GM12873 (cell line): ENCODE data around the gene FAM204A.

Experiments used
- TF ChIP-seq, protein P1 (sequence below): IDR thresholded peaks from 2 replicates; pipeline ENCODE4 v1.5.1; 2012; ENCODE audit warnings: low read depth, mild to moderate bottlenecking, moderate library complexity, low read length, control low read depth; ENCODE audit not compliant: insufficient read depth; ENCODE audit errors: missing control alignments

Gene FAM204A

DNA sequence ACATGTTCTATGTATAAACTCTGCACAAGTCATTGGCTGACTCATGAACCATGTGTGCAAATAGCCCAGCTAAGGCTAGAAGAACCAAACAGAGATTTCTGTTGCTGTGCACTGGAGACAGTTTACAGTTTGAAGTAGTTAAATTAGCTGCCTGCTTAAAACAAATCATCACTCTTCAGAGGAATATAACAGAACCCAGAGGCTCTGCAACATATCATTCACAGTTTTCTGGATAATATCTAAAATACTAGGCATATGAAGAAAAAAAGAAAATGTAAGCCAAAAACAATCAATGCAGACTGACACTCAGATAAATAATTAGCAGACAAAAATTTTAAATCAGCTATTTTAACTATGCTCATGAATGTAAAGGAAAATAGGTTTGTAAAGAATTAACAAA is 23.6 kb upstream of the FAM204A start:
- TF ChIP-seq, protein P1, sequence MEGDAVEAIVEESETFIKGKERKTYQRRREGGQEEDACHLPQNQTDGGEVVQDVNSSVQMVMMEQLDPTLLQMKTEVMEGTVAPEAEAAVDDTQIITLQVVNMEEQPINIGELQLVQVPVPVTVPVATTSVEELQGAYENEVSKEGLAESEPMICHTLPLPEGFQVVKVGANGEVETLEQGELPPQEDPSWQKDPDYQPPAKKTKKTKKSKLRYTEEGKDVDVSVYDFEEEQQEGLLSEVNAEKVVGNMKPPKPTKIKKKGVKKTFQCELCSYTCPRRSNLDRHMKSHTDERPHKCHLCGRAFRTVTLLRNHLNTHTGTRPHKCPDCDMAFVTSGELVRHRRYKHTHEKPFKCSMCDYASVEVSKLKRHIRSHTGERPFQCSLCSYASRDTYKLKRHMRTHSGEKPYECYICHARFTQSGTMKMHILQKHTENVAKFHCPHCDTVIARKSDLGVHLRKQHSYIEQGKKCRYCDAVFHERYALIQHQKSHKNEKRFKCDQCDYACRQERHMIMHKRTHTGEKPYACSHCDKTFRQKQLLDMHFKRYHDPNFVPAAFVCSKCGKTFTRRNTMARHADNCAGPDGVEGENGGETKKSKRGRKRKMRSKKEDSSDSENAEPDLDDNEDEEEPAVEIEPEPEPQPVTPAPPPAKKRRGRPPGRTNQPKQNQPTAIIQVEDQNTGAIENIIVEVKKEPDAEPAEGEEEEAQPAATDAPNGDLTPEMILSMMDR: no peak

DNA sequence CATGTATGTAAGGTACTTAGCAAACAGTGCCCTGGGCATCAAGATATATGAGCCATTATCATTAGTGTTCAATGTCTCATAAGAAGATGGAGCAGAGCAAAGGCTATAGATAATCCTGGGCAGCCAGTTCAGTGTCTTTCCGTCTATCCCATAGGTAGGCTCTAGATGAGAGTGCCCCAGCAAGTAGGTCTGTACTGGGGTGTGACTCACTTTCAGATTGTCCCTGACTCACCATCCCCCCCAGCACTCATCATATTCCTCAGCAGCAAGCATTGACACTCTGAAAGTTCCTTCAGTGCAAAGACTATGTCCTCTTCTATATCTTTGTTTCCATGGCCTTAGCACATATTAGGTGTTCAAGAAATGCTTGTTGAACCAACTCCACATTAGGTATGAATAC is 20.0 kb upstream of the FAM204A start:
- TF ChIP-seq, protein P1: no peak

- TF ChIP-seq, protein P1: no peak
These were observed 16.2 kb upstream of the FAM204A start for GRCh38 chr10:118358327-118358726.

DNA sequence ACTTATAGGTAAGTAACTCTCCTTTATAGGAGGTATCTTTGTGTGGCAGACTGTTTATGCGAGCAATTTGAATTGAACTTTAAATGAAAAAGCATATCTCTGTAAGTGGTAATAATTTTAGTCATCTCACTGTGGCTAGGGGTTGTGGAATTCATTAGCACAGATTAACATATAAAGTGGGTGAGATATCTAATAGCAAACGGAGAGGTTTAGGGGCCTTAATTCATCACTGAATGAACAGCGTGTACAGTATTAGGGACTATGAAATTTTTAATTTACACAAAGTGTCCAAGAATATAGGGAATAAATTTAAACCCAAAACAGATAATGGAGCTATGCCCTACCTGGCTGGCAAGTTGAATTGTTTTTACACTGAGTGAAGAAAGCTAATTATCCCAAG is 15.7 kb upstream of the FAM204A start:
- TF ChIP-seq, protein P1: no peak

- TF ChIP-seq, protein P1: no peak
These were observed 14.5 kb upstream of the FAM204A start for GRCh38 chr10:118356628-118357027.

GRCh38 chr10:118355234-118355633 is 13.1 kb upstream of the FAM204A start:
- TF ChIP-seq, protein P1: no peak

GRCh38 chr10:118349235-118349634 is 7.1 kb upstream of the FAM204A start:
- TF ChIP-seq, protein P1: no peak

GRCh38 chr10:118343549-118343948 is 1.4 kb upstream of the FAM204A start:
- TF ChIP-seq, protein P1: no peak
